Keratinocyte (primary cell): ENCODE measurements around the gene AUP1. TPM values are rescaled to one million over a fixed set of nuclear protein-coding genes. Genes with fewer than 3 reads are reported as not detected.

Experiments used
- DNase-seq: peaks from one replicate; pipeline ENCODE4 v3.0.0-alpha.2; 2011; ENCODE audit warnings: low read depth, missing footprints, low spot score
- FAIRE-seq: peaks from 2 replicates; lab custom pipeline; 2011; peaks lifted over from hg19 to GRCh38; lab: Jason Lieb, UNC
- H2AFZ ChIP-seq: 2 replicates; pipeline ENCODE4 v1.6.0; 2012; ENCODE audit warnings: low read length, control low read depth, inconsistent platforms; ENCODE audit not compliant: control insufficient read depth
- H3K27ac ChIP-seq: 2 replicates; pipeline ENCODE4 v1.5.1; 2011; ENCODE audit warnings: low read length; ENCODE audit not compliant: control insufficient read depth, insufficient read depth
- H3K27me3 ChIP-seq: 3 replicates; pipeline ENCODE4 v1.6.0; 2011; ENCODE audit warnings: low read length; ENCODE audit not compliant: control insufficient read depth, insufficient read depth; ENCODE audit errors: extremely low read depth
- H3K36me3 ChIP-seq, 2 experiments: 2 replicates in 1 of 2; 3 replicates in 1 of 2; pipeline ENCODE4 v1.5.1; 2011; ENCODE audit warnings: low read length in 2 of 2, mild to moderate bottlenecking in 1 of 2; ENCODE audit not compliant: control insufficient read depth in 2 of 2, insufficient read depth in 2 of 2; ENCODE audit errors: extremely low read depth in 1 of 2
- H3K4me1 ChIP-seq: 3 replicates; pipeline ENCODE4 v1.5.1; 2011; ENCODE audit warnings: low read length; ENCODE audit not compliant: control insufficient read depth, insufficient read depth; ENCODE audit errors: extremely low read depth
- H3K4me2 ChIP-seq: 3 replicates; pipeline ENCODE4 v1.6.0; 2011; ENCODE audit warnings: low read depth, low read length; ENCODE audit not compliant: control insufficient read depth, insufficient read depth; ENCODE audit errors: extremely low read depth
- H3K4me3 ChIP-seq, 3 experiments: fragments of 200-600 bp in 1 of 3; sonication (generic) in 1 of 3; 2 replicates in 2 of 3; 3 replicates in 1 of 3; pipeline ENCODE4 v1.5.1; 2011 to 2016; ENCODE audit warnings: low read length in 3 of 3, mild to moderate bottlenecking in 3 of 3, control low read depth in 2 of 3, inconsistent platforms in 1 of 3, low read depth in 1 of 3, mixed read lengths in 1 of 3, mixed run types in 1 of 3, moderate library complexity in 1 of 3; ENCODE audit not compliant: control insufficient read depth in 2 of 3, insufficient read depth in 2 of 3; ENCODE audit errors: extremely low read depth in 1 of 3
- H3K79me2 ChIP-seq: 2 replicates; pipeline ENCODE4 v1.6.0; 2012; ENCODE audit warnings: low read length; ENCODE audit not compliant: control insufficient read depth, insufficient read depth
- H3K9ac ChIP-seq: 3 replicates; pipeline ENCODE4 v1.6.0; 2011; ENCODE audit warnings: low read length; ENCODE audit not compliant: control insufficient read depth, insufficient read depth; ENCODE audit errors: extremely low read depth
- H3K9me1 ChIP-seq: 3 replicates; pipeline ENCODE4 v1.6.0; 2011; ENCODE audit warnings: low read length; ENCODE audit not compliant: control insufficient read depth, insufficient read depth; ENCODE audit errors: extremely low read depth
- H3K9me3 ChIP-seq: 2 replicates; pipeline ENCODE4 v1.5.1; 2012; ENCODE audit warnings: low read depth, low read length; ENCODE audit not compliant: control insufficient read depth
- H4K20me1 ChIP-seq: 3 replicates; pipeline ENCODE4 v1.6.0; 2011; ENCODE audit warnings: low read length; ENCODE audit not compliant: control insufficient read depth, insufficient read depth; ENCODE audit errors: extremely low read depth
- CTCF ChIP-seq, 3 experiments: IDR thresholded peaks in 1 of 3; conservative IDR thresholded peaks in 1 of 3; optimal IDR thresholded peaks in 1 of 3; 2 replicates in 2 of 3; 3 replicates in 1 of 3; pipeline versions ENCODE3 to v1.5.1; 2011; ENCODE audit warnings: low read length in 3 of 3, mild to moderate bottlenecking in 3 of 3, moderate library complexity in 2 of 3, control low read depth in 1 of 3, inconsistent platforms in 1 of 3; ENCODE audit not compliant: insufficient read depth in 2 of 3; ENCODE audit errors: extremely low read depth in 1 of 3
- EZH2 ChIP-seq: IDR thresholded peaks from one replicate; pipeline ENCODE4 v1.6.1; 2012; ENCODE audit warnings: inconsistent platforms, mild to moderate bottlenecking, low read length, moderate library complexity
- dilution Hi-C: fragments of 300-500 bp; cut with MboI; formaldehyde crosslinking; loops from one replicate; pipeline ENCODE4 v1.7.0; 2020; ENCODE audit warnings: low sequenced_read_pairs; ENCODE audit not compliant: extremely low pct_ligation_motif_present
- polyA plus RNA-seq, 5 experiments: library from polyadenylated mRNA; depleted of rRNA in 3 of 5; stranded (reverse) in 3 of 5; stranded (forward) in 1 of 5; unstranded in 1 of 5; fragments of >200 nt; gene quantifications; 1 replicate in 1 of 5; 2 replicates in 3 of 5; 3 replicates in 1 of 5; pipeline versions ENCODE4 v1.2.1 to v1.2.3, GENCODE V29; 2011 to 2012; ENCODE audit warnings: missing spikeins in 2 of 5, low read depth in 1 of 5, low replicate concordance in 1 of 5

Gene AUP1
- polyA plus RNA-seq, 1 donor (not counting 4 experiments of a cell fraction or from before 2014, with no cell fraction given): 94.9 TPM

GRCh38 chr2:74500578-74500946, 28.9 kb downstream of the AUP1 start:
- TF ChIP-seq EZH2 (no peak), CTCF (optimal IDR thresholded peaks at IDR 0.05 in 1 of 3, IDR thresholded peaks at IDR 0.05 in 1 of 3, conservative IDR thresholded peaks at IDR 0.05 in 1 of 3; ENCODE audit: extremely low read depth in 1 of 3, insufficient read depth in 2 of 3, low read length in 3 of 3) (no peak)
- no peak overlapping the region for H3K9ac ChIP-seq
- DNase-seq (no peak), FAIRE-seq (no peak)
- peaks cover 33% of the 10 kb centered on the region for H3K4me1 ChIP-seq
- no peak overlapping the region for H3K4me3 ChIP-seq
- no peak overlapping the region for H2AFZ ChIP-seq
- peaks cover 5 to 10% of the 10 kb centered on the region in 2 experiments for H3K36me3 ChIP-seq
- no peaks in the 10 kb centered on the region for H3K9me1 ChIP-seq
- H3K4me2 ChIP-seq: no peak overlapping the region
- dilution Hi-C loops: no loop called here
- H4K20me1 ChIP-seq: no peaks in the 10 kb centered on the region
- H3K9me3 ChIP-seq: no peaks in the 10 kb centered on the region
- H3K79me2 ChIP-seq: peaks cover 3% of the 10 kb centered on the region
- peaks cover 41% of the 10 kb centered on the region for H3K27me3 ChIP-seq
- no peak overlapping the region for H3K27ac ChIP-seq

- Histone ChIP-seq H3K9me3 (no peaks in the 10 kb centered on the region), H4K20me1 (no peaks in the 10 kb centered on the region), H3K36me3 (peaks cover 3 to 5% of the 10 kb centered on the region in 2 experiments), H3K27me3 (peaks cover 41% of the 10 kb centered on the region), H3K4me1 (peaks cover 33% of the 10 kb centered on the region), H3K4me2 (no peak overlapping the region), H2AFZ (no peak overlapping the region), H3K79me2 (no peaks in the 10 kb centered on the region), H3K4me3 (no peak overlapping the region), H3K27ac (no peak overlapping the region), H3K9ac (no peak overlapping the region), H3K9me1 (no peaks in the 10 kb centered on the region)
- dilution Hi-C loops: no loop called here
- no peak for DNase-seq
- FAIRE-seq: no peak
- TF ChIP-seq EZH2 (no peak), CTCF (optimal IDR thresholded peaks at IDR 0.05 in 1 of 3, IDR thresholded peaks at IDR 0.05 in 1 of 3, conservative IDR thresholded peaks at IDR 0.05 in 1 of 3; ENCODE audit: extremely low read depth in 1 of 3, insufficient read depth in 2 of 3, low read length in 3 of 3) (no peak)
Measured at GRCh38 chr2:74499940-74500577, 29.4 kb downstream of the AUP1 start.
